Calu3 (cell line): Measurements from ENCODE around the gene DYNLRB1. TPM values are rescaled to one million over a fixed set of nuclear protein-coding genes. Genes with fewer than 3 reads are reported as not detected.
A peak's percentile ranks its signal among the peaks of the same experiment; 100 is the strongest.

Experiments
- BruUV-seq: library from RNA; stranded (reverse); fragments of 400-500 nt; replicated peaks from 2 replicates; lab custom pipeline; 2021; lab: Mats Ljungman, UMichigan
- CTCF ChIA-PET: fragments of 300-600 bp; sonication (Branson Sonifier 250); formaldehyde crosslinking; loops from one replicate; lab custom pipeline; 2022; ENCODE audit warnings: antibody characterized with exemption; lab: Charles Lee
- DNase-seq: peaks from one replicate; pipeline ENCODE4 v3.0.0; 2022
- H3K27ac Mint-ChIP-seq: one replicate; pipeline ENCODE4 v1.8.0; 2022; ENCODE audit warnings: mixed read lengths; ENCODE audit not compliant: unreplicated experiment
- H3K27me3 Mint-ChIP-seq: one replicate; pipeline ENCODE4 v1.8.0; 2022; ENCODE audit warnings: mixed read lengths; ENCODE audit not compliant: unreplicated experiment
- H3K36me3 Mint-ChIP-seq: one replicate; pipeline ENCODE4 v1.8.0; 2022; ENCODE audit warnings: mild to moderate bottlenecking, moderate library complexity, mixed read lengths; ENCODE audit not compliant: insufficient read depth, unreplicated experiment
- H3K4me1 Mint-ChIP-seq: one replicate; pipeline ENCODE4 v1.8.0; 2022; ENCODE audit warnings: mild to moderate bottlenecking, low read depth, mixed read lengths; ENCODE audit not compliant: unreplicated experiment
- H3K4me3 Mint-ChIP-seq: one replicate; pipeline ENCODE4 v1.8.0; 2022; ENCODE audit warnings: mild to moderate bottlenecking, low read depth, moderate library complexity, mixed read lengths; ENCODE audit not compliant: unreplicated experiment
- H3K9me3 Mint-ChIP-seq: one replicate; pipeline ENCODE4 v1.8.0; 2022; ENCODE audit warnings: low read depth, mixed read lengths; ENCODE audit not compliant: unreplicated experiment
- CTCF ChIP-seq: fragments of 200-600 bp; IDR thresholded peaks from one replicate; pipeline ENCODE4 v1.8.0; 2022; ENCODE audit warnings: antibody characterized with exemption; ENCODE audit not compliant: unreplicated experiment
- intact Hi-C: fragments of 100-400 bp; cut with micrococcal nuclease; formaldehyde crosslinking; loops from one replicate; pipeline ENCODE4 v1.10.0; 2022; ENCODE audit not compliant: unreplicated experiment
- total RNA-seq: library from RNA; stranded (reverse); gene quantifications from 2 replicates; pipeline ENCODE4 v1.2.3, GENCODE V29; 2022

The DYNLRB1 gene
- total RNA-seq, 1 experiment from 2014 or later = 229 TPM

- CTCF ChIA-PET = interaction anchor here (0.6 to 1.6 kb wide), 4 partner anchors 213 to 379 kb away, joined by 3 to 8 read pairs (median 4); no protein-coding TSS in a partner anchor
- intact Hi-C loops = no loop called here
- peak overlapping the region; percentile 90 for H3K27ac Mint-ChIP-seq
- H3K27me3 Mint-ChIP-seq = no peaks in the 10 kb centered on the region
- no TSS peak for BruUV-seq
- H3K4me1 Mint-ChIP-seq = peaks cover 76% of the 10 kb centered on the region
- no peaks in the 10 kb centered on the region for H3K9me3 Mint-ChIP-seq
- no peak for DNase-seq
- H3K36me3 Mint-ChIP-seq = peaks cover 71% of the 10 kb centered on the region
- H3K4me3 Mint-ChIP-seq = peak overlapping the region; percentile 64
- TF ChIP-seq CTCF = no peak
Observed at GRCh38 chr20:34525342-34525708, 9.1 kb downstream of the DYNLRB1 start.

- H3K4me3 Mint-ChIP-seq = peak overlapping the region; percentile 64
- peaks cover 74% of the 10 kb centered on the region for H3K36me3 Mint-ChIP-seq
- BruUV-seq = no TSS peak
- H3K9me3 Mint-ChIP-seq = no peaks in the 10 kb centered on the region
- H3K4me1 Mint-ChIP-seq = peaks cover 81% of the 10 kb centered on the region
- DNase-seq = peak; percentile 98
- no peaks in the 10 kb centered on the region for H3K27me3 Mint-ChIP-seq
- H3K27ac Mint-ChIP-seq = peak overlapping the region; percentile 90
- CTCF ChIA-PET = interaction anchor here (0.5 to 1.6 kb wide), 4 partner anchors 213 to 379 kb away, joined by 3 to 8 read pairs (median 5); no protein-coding TSS in a partner anchor
- intact Hi-C loops = no loop called here
- TF ChIP-seq CTCF = no peak
Observed at GRCh38 chr20:34525709-34526416, 9.6 kb downstream of the DYNLRB1 start.

GRCh38 chr20:34526466-34526865 lies 10.2 kb downstream of the DYNLRB1 start:
- Mint-ChIP-seq H3K9me3 (no peaks in the 10 kb centered on the region), H3K36me3 (peaks cover 69% of the 10 kb centered on the region), H3K27me3 (no peaks in the 10 kb centered on the region), H3K4me1 (peaks cover 83% of the 10 kb centered on the region), H3K27ac (peak overlapping the region; percentile 90), H3K4me3 (peak overlapping the region; percentile 64)
- CTCF ChIA-PET = interaction anchor here (0.6 kb wide), 1 partner anchor 1913 kb away, joined by 4 read pairs; no protein-coding TSS in a partner anchor
- intact Hi-C loops = no loop called here
- DNase-seq = no peak
- no peak for TF ChIP-seq CTCF
- TSS peak; percentile 68 for BruUV-seq

GRCh38 chr20:34527016-34527415 lies 10.8 kb downstream of the DYNLRB1 start:
- Mint-ChIP-seq H3K9me3 (no peaks in the 10 kb centered on the region), H3K4me1 (peaks cover 77% of the 10 kb centered on the region), H3K4me3 (peak overlapping the region; percentile 64), H3K36me3 (peaks cover 69% of the 10 kb centered on the region), H3K27me3 (no peaks in the 10 kb centered on the region), H3K27ac (peak overlapping the region; percentile 90)
- DNase-seq = no peak
- BruUV-seq = no TSS peak
- no peak for TF ChIP-seq CTCF
- intact Hi-C loops = no loop called here
- CTCF ChIA-PET = interaction anchor here (0.6 kb wide), 1 partner anchor 1914 kb away, joined by 4 read pairs; no protein-coding TSS in a partner anchor
